Mucosa of stomach (tissue), 1 donor: ENCODE data around the gene ARHGEF1.
A peak's percentile ranks its signal among the peaks of the same experiment; 100 is the strongest.

ENCODE experiments used
- H3K27me3 ChIP-seq: one replicate; pipeline ENCODE4 v1.7.0; 2013; ENCODE audit warnings: mild to moderate bottlenecking, low read length; ENCODE audit not compliant: control insufficient read depth, insufficient read depth
- H3K36me3 ChIP-seq: one replicate; pipeline ENCODE4 v1.7.0; 2013; ENCODE audit warnings: low read length; ENCODE audit not compliant: control insufficient read depth, insufficient read depth
- H3K4me1 ChIP-seq: one replicate; pipeline ENCODE4 v1.7.0; 2013; ENCODE audit warnings: mild to moderate bottlenecking, low read length; ENCODE audit not compliant: control insufficient read depth, insufficient read depth
- H3K4me3 ChIP-seq: one replicate; pipeline ENCODE4 v1.7.0; 2013; ENCODE audit warnings: low read length
- H3K9ac ChIP-seq: one replicate; pipeline ENCODE4 v1.7.0; 2013; ENCODE audit warnings: mild to moderate bottlenecking, low read length, moderate library complexity
- H3K9me3 ChIP-seq: one replicate; pipeline ENCODE4 v1.7.0; 2013; ENCODE audit warnings: mild to moderate bottlenecking, low read length, moderate library complexity; ENCODE audit not compliant: control insufficient read depth
- donor health status: Pancreatic carcinoma.

ARHGEF1 gene

DNA sequence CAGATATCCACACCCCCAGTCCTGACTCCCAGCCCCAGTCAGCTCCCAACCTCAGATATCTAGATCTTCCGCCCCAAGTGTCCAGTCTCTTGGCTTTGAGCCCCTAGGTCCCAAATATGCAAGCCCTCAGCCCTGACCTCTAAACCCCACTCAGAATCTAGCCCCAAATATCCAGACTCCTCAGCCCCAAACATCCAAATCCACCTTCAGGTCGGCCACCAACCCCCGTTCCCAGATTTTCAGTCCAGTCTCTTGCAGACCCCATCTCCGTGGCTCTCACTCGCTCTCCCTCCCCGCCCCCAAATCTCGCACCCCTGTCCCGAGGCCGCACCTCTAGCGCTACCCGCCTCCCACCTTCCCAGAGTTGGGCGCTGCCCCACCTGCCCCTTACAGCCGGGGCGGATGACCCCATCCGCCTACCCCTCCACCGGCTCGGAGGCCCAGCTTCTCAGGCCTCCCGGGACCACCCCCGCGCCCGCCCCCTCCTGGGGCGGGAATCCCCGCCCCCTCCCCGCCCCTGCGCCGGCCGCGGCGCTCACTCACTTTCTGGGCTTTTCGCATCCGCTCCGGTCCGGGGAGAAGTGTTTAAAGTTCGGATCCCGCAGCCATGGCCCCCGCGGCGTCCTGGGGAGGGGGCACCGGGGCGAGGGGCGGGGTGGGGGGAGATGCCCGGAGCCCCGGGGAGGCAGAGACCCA is 44.7 kb downstream of the ARHGEF1 start:
- H3K9me3 ChIP-seq: no peaks in the 10 kb centered on the region
- H3K4me3 ChIP-seq: no peak overlapping the region
- H3K4me1 ChIP-seq: peaks cover 18% of the 10 kb centered on the region
- peak overlapping the region; percentile 40 for H3K9ac ChIP-seq
- H3K27me3 ChIP-seq: peaks cover 83% of the 10 kb centered on the region
- no peaks in the 10 kb centered on the region for H3K36me3 ChIP-seq

DNA sequence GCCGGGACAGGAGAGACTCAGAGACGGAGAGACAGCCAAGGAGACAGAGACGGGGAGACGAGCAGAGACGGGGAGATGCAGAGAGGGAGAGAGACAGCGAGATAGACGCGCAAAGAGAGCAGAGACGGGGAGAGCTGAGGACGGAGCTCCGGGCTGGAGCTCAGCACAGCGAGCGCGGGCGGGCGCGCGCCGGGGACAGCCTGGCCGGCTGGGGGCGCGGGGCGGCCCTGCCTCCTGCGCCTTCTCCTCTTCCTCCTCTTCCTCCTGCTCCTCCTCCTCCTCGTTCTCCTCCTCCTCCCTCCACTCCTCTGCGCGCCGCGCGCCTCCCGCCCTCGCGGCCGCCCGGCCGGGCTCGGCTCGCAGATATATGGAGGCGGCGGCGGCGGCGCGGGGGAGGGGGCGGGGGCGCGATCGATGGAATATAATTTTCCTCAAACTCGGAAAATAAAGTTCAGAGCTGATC is 45.3 kb downstream of the ARHGEF1 start, which contains the start of gene ERFL:
TSS of gene ERFL (minus strand) at position 229 of the 463 bp plus-strand sequence. CDS start 15,530 bp downstream, outside the sequence.
- H3K27me3 ChIP-seq: peaks cover 83% of the 10 kb centered on the region
- H3K4me3 ChIP-seq: peak within 1 kb of the TSS; percentile 20
- peak within 1 kb of the TSS; percentile 43 for H3K9ac ChIP-seq
- no peaks in the 10 kb centered on the region for H3K9me3 ChIP-seq
- H3K36me3 ChIP-seq: no peaks in the 10 kb centered on the region
- H3K4me1 ChIP-seq: peaks cover 24% of the 10 kb centered on the region

DNA sequence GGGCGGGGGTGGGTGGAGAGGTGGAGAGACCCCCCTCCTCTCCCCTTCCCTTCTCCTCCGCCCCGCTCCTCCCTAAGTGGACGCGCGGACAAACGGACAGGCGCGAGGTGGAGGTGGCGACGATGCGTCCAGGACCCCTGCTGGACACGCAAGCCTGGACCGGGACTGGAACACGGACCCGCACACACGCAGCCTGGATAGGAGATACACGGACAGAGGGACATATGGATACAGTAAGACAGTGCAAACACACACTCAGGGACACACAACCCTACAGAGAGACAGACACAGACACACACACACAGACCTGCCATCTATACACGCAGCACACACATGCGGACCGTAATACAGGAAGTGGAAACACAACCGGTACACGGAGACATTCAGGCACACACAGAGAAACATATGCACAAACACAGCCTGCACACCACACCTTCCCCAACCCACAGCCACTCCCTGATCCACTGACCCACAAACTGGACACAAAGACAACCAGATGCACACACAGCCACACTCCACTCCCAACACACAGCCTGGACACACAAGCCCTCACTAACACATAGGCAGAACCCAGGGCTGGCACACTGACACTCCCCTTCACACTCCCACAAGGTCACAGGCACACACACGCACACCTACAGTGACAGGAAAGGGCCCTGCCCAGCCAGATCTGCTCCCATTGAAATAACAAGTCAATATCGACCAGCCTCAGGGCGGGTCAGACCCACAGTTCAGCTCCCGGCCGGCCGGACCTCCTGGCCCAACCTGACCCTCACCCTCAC is 46.0 kb downstream of the ARHGEF1 start:
- no peaks in the 10 kb centered on the region for H3K9me3 ChIP-seq
- H3K4me3 ChIP-seq: no peak overlapping the region
- peaks cover 88% of the 10 kb centered on the region for H3K27me3 ChIP-seq
- H3K36me3 ChIP-seq: no peaks in the 10 kb centered on the region
- H3K4me1 ChIP-seq: peaks cover 24% of the 10 kb centered on the region
- peak overlapping the region; percentile 43 for H3K9ac ChIP-seq

DNA sequence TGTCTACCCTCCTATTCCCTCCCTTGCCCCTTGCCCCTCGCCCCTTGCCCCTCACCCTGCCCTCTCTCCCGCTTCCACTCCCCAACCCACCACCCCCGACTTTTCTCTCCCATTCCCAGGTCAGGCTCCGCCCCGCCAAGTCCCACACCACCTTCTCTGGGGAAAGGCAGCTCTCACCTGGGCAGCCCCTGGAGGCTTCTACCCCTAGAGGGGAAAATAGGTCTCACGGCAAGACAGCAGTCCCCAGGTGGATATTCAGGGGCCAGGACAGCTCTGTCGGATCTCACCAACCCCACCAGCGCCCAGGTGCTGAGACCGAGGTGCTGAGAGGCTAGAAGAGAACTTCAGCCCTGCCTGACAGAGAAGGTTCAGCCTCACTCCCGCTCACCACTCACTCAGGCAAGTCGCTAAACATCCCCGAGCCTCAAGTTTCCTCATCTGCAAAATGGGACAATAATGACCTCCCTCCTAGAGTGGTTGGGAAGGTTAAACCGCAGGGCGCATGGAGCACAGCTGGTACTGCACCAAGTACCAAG is 46.6 kb downstream of the ARHGEF1 start:
- H3K9me3 ChIP-seq: no peaks in the 10 kb centered on the region
- peaks cover 88% of the 10 kb centered on the region for H3K27me3 ChIP-seq

DNA sequence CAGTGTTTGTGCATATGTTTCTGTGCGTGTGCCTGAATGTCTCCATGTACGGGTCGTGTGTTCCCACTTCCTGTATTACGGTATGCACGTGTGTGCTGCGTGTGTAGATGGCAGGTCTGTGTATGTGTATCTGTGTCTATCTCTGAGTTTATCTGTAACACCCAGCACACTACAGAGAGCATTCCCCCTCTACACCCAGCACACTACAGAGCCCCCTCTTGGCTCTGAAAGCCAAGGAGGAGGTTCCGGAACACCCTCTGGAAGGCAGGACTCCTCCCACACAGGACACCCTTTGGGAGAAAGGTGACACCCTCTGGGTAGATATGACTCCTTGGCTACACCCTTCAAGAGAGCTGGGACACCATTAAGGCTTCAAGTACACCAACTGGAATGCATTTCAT is 47.3 kb downstream of the ARHGEF1 start:
- H3K27me3 ChIP-seq: peaks cover 88% of the 10 kb centered on the region
- no peaks in the 10 kb centered on the region for H3K36me3 ChIP-seq
- H3K9ac ChIP-seq: no peak overlapping the region
- H3K9me3 ChIP-seq: no peaks in the 10 kb centered on the region
- H3K4me1 ChIP-seq: peaks cover 33% of the 10 kb centered on the region
- no peak overlapping the region for H3K4me3 ChIP-seq

More for the DNA sequence above, 46.6 kb downstream of the ARHGEF1 start:
- H3K9ac ChIP-seq: no peak overlapping the region
- no peak overlapping the region for H3K4me3 ChIP-seq
- H3K36me3 ChIP-seq: no peaks in the 10 kb centered on the region
- H3K4me1 ChIP-seq: peaks cover 26% of the 10 kb centered on the region

DNA sequence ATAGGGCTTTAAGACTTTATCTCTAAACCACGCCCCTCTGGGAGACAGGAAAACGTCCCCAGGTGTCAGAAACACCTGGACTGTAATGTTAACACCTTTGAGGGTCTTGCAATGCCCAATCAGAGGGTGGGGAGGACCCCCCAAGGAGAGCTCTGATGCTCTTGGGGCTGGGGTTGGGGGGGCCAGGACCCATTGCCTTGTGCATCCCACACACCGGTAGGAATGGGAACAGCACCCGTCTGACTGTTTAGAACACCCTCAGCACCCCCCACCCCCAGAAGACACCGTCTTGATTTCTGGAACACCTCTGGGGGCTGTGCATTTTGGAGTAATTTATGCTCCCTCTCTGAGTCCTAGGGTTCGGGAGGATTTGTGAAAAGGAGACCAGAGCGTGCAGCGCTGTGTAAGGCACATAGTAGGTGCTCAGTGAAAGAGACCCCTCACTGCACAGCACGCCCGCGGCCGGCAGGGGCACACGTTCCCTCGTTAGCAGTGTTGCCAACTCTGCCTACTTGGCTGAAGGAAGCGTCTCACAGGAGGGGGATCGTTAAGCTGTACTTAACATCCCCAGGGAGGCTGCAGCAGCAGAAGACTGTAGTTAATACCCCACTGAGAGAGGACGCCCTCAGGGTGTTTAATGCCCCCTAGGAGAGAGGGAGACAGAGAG is 48.1 kb downstream of the ARHGEF1 start:
- Histone ChIP-seq H3K36me3 (no peaks in the 10 kb centered on the region), H3K4me1 (peaks cover 36% of the 10 kb centered on the region), H3K9me3 (no peaks in the 10 kb centered on the region), H3K9ac (no peak overlapping the region), H3K4me3 (no peak overlapping the region), H3K27me3 (peaks cover 86% of the 10 kb centered on the region)

DNA sequence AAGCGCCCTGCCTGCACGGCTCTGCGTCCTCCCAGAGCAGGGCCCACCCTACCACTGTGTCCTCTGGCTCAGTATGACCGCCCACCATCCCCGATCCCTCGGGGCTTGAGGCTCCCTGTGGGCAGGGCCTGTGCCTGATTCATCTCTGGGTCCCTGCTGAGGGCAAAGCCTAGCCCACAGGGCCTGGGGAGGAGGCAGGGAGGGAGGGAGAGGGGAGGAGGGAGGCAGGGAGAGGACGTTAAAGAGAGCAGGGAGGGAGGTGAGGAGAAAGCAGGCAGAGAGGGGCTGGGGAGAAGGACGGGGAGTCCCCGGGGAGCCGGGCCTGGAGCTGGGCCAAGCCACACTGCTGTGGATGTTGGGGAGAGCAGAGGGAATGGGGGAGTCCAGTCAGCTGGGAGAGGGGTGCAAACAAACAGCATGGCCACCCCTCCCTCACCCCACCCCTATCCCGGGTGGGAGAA is 49.3 kb downstream of the ARHGEF1 start:
- Histone ChIP-seq H3K9ac (no peak overlapping the region), H3K4me3 (no peak overlapping the region), H3K9me3 (no peaks in the 10 kb centered on the region), H3K36me3 (no peaks in the 10 kb centered on the region), H3K27me3 (peaks cover 88% of the 10 kb centered on the region), H3K4me1 (peaks cover 41% of the 10 kb centered on the region)

DNA sequence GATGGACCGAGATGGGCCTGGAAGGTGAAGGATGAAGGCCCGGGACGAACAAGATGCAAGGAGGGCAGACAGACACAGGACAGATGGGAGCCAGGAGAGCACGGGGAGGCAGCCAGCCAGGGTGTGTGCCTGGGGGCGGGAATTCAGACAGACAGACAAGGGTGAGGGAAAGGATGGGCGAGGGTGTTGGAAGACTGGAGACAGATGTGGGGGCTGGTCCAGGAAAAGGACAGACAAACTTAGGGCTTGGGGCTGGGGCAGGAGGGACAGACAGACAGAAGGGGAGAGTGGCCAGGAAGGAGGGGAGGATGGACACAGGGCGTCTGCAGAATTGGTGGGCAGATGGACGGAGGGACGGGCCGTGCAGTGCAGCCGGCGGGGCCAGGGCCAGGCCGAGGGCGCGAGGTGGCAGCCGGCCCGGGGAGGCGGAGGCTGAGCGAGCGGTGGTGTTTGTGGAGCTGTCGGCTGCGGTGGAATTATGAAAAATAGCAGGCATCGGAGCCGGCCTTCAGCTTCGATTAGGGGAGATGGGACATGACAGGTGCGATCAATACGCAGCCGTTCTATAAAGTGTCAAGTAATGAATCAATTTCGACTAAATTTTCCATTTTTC is 49.8 kb downstream of the ARHGEF1 start:
- H3K36me3 ChIP-seq: no peaks in the 10 kb centered on the region
- no peak overlapping the region for H3K4me3 ChIP-seq
- no peaks in the 10 kb centered on the region for H3K9me3 ChIP-seq
- peaks cover 87% of the 10 kb centered on the region for H3K27me3 ChIP-seq
- peaks cover 41% of the 10 kb centered on the region for H3K4me1 ChIP-seq
- H3K9ac ChIP-seq: no peak overlapping the region

DNA sequence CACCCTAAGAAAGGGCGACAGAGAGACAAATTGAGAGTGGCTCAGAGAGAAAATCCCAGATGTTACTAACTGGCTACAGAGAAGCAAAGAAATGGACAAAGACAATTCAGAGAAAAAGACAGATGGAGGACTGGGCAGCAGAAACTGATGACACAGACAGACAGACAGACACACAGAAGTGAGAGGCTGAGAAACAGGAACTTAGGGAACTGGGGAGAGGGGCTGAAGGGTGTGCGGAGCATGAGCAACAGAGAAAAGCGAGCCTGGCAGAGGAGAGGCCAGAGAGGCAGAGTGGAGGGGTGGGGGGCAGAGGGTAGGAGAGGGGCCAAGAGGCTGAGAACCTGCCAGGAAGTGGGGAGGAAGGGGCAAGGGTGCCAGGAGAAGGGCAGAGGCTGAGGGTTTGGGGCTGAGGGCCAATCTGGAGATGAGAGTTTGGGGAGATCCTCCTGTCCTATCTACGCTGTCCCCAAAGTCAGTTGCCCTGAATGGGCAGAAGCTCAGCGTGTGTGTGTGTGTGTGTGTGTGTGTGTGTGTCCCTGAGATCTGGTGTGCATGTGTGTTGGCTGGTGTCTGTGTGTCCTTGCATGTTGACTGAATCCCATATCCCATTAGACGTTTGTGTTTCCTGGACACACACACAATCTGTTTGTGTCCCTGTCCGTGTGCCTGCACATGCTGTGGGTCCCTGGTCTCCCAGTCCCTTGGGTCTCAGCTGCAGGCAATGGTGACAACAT is 50.9 kb downstream of the ARHGEF1 start:
- H3K4me3 ChIP-seq: no peak overlapping the region
- H3K9me3 ChIP-seq: no peaks in the 10 kb centered on the region
- H3K36me3 ChIP-seq: no peaks in the 10 kb centered on the region
- H3K9ac ChIP-seq: no peak overlapping the region
- H3K27me3 ChIP-seq: peaks cover 80% of the 10 kb centered on the region
- H3K4me1 ChIP-seq: peaks cover 39% of the 10 kb centered on the region

DNA sequence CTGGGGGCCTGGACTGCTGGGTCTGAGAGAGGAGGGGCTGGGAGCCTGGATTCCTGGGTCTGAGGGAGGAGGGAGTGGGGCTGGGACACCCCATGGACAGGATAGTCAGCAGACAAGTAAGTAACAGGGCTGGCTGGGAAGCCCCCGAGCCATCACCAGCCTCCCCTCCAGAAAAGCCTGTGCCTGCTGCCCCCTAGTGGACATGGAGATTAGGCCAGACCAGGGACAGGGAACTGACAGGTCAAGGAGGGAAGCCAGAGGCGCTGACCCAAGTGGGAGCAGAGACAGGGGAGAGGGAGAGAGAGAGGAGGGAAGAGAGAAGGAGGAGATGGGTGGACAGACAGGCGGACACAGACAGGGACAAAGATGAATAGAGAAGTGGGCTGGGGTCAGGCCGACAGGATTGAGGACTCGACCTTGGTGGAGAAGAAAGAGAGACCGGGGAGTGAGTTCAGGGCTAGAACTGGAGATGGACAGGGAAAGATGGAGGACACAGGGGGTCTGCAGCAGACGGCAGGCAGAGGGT is 51.9 kb downstream of the ARHGEF1 start:
- Histone ChIP-seq H3K4me3 (no peak overlapping the region), H3K9ac (peak overlapping the region; percentile 20), H3K36me3 (no peaks in the 10 kb centered on the region), H3K9me3 (no peaks in the 10 kb centered on the region), H3K4me1 (peaks cover 28% of the 10 kb centered on the region), H3K27me3 (peaks cover 73% of the 10 kb centered on the region)
